Suprapubic skin (tissue), 4 donors: Measurements from ENCODE around the gene RTCB. TPM values are rescaled to one million over a fixed set of nuclear protein-coding genes. Genes with fewer than 3 reads are reported as not detected.
"Not testable (repeated sequence)": the region's sequence is repeated elsewhere in the genome, so short reads cannot be mapped to it uniquely, and the experiment has no call there.

Source experiments
- DNase-seq, 2 donors: peaks; one replicate each; pipeline ENCODE4 v3.0.0-alpha.2; 2019; ENCODE audit warnings: low spot score in 2 of 2
- H3K27ac ChIP-seq: fragments of 200-600 bp; sonication (generic); one replicate; pipeline ENCODE4 v1.5.1; 2019
- H3K27me3 ChIP-seq: fragments of 200-600 bp; sonication (generic); one replicate; pipeline ENCODE4 v1.5.1; 2019
- H3K36me3 ChIP-seq: fragments of 200-600 bp; sonication (generic); one replicate; pipeline ENCODE4 v1.5.1; 2019
- H3K4me1 ChIP-seq: fragments of 200-600 bp; sonication (generic); one replicate; pipeline ENCODE4 v1.5.1; 2019
- H3K4me3 ChIP-seq: fragments of 200-600 bp; sonication (generic); one replicate; pipeline ENCODE4 v1.5.1; 2019; ENCODE audit warnings: mild to moderate bottlenecking
- H3K9me3 ChIP-seq: fragments of 200-600 bp; sonication (generic); one replicate; pipeline ENCODE4 v1.5.1; 2019
- CTCF ChIP-seq, 2 donors: fragments of 200-600 bp in 1 of 2; fragments of 450-650 bp in 1 of 2; sonication (generic) in 1 of 2; IDR thresholded peaks; one replicate each; pipeline ENCODE4 v1.5.1; 2016 to 2019; ENCODE audit warnings: antibody characterized with exemption in 2 of 2, mild to moderate bottlenecking in 1 of 2, moderate library complexity in 1 of 2
- EP300 ChIP-seq: sonication (generic); formaldehyde crosslinking; IDR thresholded peaks from one replicate; pipeline ENCODE4 v1.6.1; 2017; ENCODE audit warnings: antibody characterized with exemption
- POLR2A ChIP-seq, 2 donors: fragments of 450-650 bp; IDR thresholded peaks; one replicate each; pipeline ENCODE4 v1.6.1; 2017; ENCODE audit warnings: antibody characterized with exemption in 2 of 2, mild to moderate bottlenecking in 2 of 2, moderate library complexity in 2 of 2
- POLR2AphosphoS5 ChIP-seq, 3 donors: sonication (generic); formaldehyde crosslinking; IDR thresholded peaks; one replicate each; pipeline ENCODE4 v1.6.1; 2017; ENCODE audit warnings: antibody characterized with exemption in 3 of 3
- WGBS: methylation state at CpG from one replicate; pipeline ENCODE4 v1.1.5; 2018; 5-methylcytosine and 5-hydroxymethylcytosine counted together
- total RNA-seq, 4 donors: library from RNA; depleted of rRNA; stranded (reverse); fragments of >200 nt; gene quantifications; one replicate each; pipeline ENCODE4 v1.1.0, GENCODE V29; 2016

The RTCB gene
- total RNA-seq, 4 donors from 2014 or later, result 75.1 to 117 (median 97.2) TPM

DNA sequence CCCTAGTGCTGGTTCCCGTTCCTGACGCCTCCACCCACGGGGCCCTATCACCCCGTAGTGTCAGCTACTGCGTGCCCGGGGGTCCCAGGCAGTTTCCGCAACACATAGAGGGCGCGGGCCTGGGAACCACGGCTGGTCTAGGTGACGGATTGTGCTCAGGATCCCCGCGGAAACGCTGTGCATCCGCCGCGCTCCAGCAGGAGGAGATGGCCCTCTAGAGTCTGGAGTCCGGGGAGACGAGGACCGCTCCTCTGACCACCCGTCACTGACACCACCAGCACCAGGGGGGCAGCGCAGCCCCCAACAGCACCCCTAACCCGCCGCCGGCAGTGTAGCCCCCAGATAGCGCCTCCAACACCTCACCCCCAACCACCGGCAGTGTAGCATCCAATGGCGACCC is 58.8 kb downstream of the RTCB start:
- H3K4me1 ChIP-seq, result no peaks in the 10 kb centered on the region
- no peak overlapping the region for H3K4me3 ChIP-seq
- no peaks in the 10 kb centered on the region for H3K36me3 ChIP-seq
- TF ChIP-seq POLR2A (IDR thresholded peaks at IDR 0.05) (no peak), POLR2AphosphoS5 (IDR thresholded peaks at IDR 0.05) (no peak), EP300 (no peak), CTCF (IDR thresholded peaks at IDR 0.05) (no peak)
- no peaks in the 10 kb centered on the region for H3K9me3 ChIP-seq
- no peak overlapping the region for H3K27ac ChIP-seq
- 96% methylated on average over 13 of the region's 28 CpGs for WGBS
- H3K27me3 ChIP-seq, result no peaks in the 10 kb centered on the region
- DNase-seq, result no peak

DNA sequence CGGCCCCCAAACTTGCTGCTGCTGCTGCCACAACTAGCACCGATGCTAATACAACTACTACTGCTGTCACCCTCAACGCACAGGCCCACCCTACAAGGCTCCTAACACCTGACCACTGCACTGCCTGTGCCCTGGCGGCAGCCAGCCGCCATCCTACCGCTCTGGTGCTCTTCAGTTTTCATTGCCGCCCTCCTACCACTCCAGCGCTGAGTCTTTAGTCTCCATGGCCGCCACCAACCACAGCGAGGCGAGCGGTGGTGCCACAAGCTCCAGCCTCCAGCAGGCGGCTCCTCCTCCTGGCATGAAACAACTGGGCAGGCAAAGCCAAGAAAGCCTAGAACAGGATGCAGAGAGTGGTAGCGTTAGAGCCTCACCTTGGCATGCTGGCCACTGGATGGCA is 59.4 kb downstream of the RTCB start:
- H3K4me3 ChIP-seq, result no peak overlapping the region
- no peaks in the 10 kb centered on the region for H3K27me3 ChIP-seq
- H3K36me3 ChIP-seq, result no peaks in the 10 kb centered on the region
- WGBS, result 88% methylated on average over 14 of the region's 14 CpGs
- no peak overlapping the region for H3K27ac ChIP-seq
- TF ChIP-seq POLR2AphosphoS5 (IDR thresholded peaks at IDR 0.05) (no peak), POLR2A (IDR thresholded peaks at IDR 0.05) (no peak), EP300 (no peak)
- no peaks in the 10 kb centered on the region for H3K9me3 ChIP-seq
- no peak for DNase-seq
- H3K4me1 ChIP-seq, result no peaks in the 10 kb centered on the region

- H3K4me1 ChIP-seq, H3K27ac ChIP-seq, DNase-seq, H3K9me3 ChIP-seq, H3K4me3 ChIP-seq, H3K27me3 ChIP-seq, H3K36me3 ChIP-seq: not testable (repeated sequence)
- WGBS, result 94% methylated on average over 1 of the region's 1 CpG
These were observed 60.2 kb downstream of the RTCB start for GRCh38 chr22:32351875-32352274.

GRCh38 chr22:32348031-32348611 is 63.9 kb downstream of the RTCB start:
- Histone ChIP-seq H3K27ac (no peak overlapping the region), H3K36me3 (no peaks in the 10 kb centered on the region), H3K4me3 (no peak overlapping the region), H3K4me1 (no peaks in the 10 kb centered on the region), H3K27me3 (no peaks in the 10 kb centered on the region), H3K9me3 (no peaks in the 10 kb centered on the region)
- WGBS, result 71% methylated on average over 6 of the region's 6 CpGs
- DNase-seq, result no peak
- TF ChIP-seq EP300 (no peak), CTCF (IDR thresholded peaks at IDR 0.05) (no peak), POLR2AphosphoS5 (IDR thresholded peaks at IDR 0.05) (no peak), POLR2A (IDR thresholded peaks at IDR 0.05) (no peak)

- H3K27ac ChIP-seq, result no peak overlapping the region
- H3K4me1 ChIP-seq, result no peaks in the 10 kb centered on the region
- H3K9me3 ChIP-seq, result no peaks in the 10 kb centered on the region
- no peaks in the 10 kb centered on the region for H3K36me3 ChIP-seq
- DNase-seq, result no peak
- no peak overlapping the region for H3K4me3 ChIP-seq
- H3K27me3 ChIP-seq, result peaks cover 20% of the 10 kb centered on the region
- WGBS, result 61% methylated on average over 5 of the region's 5 CpGs
- TF ChIP-seq POLR2A (IDR thresholded peaks at IDR 0.05) (no peak), POLR2AphosphoS5 (IDR thresholded peaks at IDR 0.05) (no peak), CTCF (IDR thresholded peaks at IDR 0.05) (no peak), EP300 (no peak)
These were observed 68.1 kb downstream of the RTCB start for GRCh38 chr22:32343941-32344340.

DNA sequence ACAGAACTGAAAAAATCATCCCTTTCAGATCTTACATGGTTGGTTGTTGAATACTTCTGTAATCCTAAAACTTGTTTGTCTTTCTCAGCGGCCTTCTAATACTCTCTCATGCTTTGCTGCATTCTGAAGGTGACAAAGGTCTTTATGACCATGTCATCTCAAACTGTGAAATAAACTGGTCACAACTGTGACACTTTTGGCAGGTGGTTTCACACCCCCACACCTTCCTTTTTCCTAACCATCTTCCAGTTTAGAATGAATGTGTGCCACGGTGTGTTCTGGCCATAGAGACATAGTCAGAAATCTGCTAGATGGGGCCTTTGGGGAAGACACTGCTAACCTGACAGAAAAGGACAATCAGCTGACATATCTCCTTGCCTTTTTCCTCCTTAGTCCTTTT is 69.1 kb downstream of the RTCB start:
- Histone ChIP-seq H3K36me3 (no peaks in the 10 kb centered on the region), H3K4me3 (no peak overlapping the region), H3K27ac (no peak overlapping the region), H3K9me3 (no peaks in the 10 kb centered on the region), H3K27me3 (peaks cover 20% of the 10 kb centered on the region), H3K4me1 (no peaks in the 10 kb centered on the region)
- TF ChIP-seq POLR2A (IDR thresholded peaks at IDR 0.05) (no peak), POLR2AphosphoS5 (IDR thresholded peaks at IDR 0.05) (no peak), EP300 (no peak), CTCF (IDR thresholded peaks at IDR 0.05) (no peak)
- 63% methylated on average over 2 of the region's 2 CpGs for WGBS
- no peak for DNase-seq
